Measurements from ENCODE around the gene CLCF1.

CLCF1 gene

GRCh38 chr11:67372993-67373647 is at the start of gene CLCF1:
CLCF1 (minus strand) TSS chr11:67373598; CDS start chr11:67373539, 59 bp downstream.
- DNase-seq (ENCODE audit: low read depth in 4 of 4, low spot score in 1 of 4) = no peak

DNA sequence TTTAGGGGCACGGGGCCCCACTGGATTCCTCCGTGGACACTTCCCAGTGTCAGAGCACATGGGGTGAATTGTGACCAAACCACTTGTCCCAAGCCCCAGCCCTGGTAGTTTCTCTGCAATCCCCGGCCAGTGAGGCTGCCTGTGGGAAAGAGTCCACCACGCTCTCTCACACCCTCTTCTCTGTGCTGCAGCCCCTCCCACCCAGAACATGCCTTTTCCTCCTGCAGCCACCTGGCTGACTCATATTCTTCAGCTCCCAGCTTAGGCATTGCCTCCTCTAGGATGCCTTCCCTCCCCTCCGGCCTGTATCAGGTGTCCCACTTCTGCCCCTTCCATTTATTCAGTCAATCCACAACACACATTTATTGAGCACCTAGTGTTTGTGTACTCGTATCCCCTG is 49.5 kb upstream of the CLCF1 start:
- DNase-seq (ENCODE audit: low read depth in 4 of 4, low spot score in 1 of 4) = no peak

DNA sequence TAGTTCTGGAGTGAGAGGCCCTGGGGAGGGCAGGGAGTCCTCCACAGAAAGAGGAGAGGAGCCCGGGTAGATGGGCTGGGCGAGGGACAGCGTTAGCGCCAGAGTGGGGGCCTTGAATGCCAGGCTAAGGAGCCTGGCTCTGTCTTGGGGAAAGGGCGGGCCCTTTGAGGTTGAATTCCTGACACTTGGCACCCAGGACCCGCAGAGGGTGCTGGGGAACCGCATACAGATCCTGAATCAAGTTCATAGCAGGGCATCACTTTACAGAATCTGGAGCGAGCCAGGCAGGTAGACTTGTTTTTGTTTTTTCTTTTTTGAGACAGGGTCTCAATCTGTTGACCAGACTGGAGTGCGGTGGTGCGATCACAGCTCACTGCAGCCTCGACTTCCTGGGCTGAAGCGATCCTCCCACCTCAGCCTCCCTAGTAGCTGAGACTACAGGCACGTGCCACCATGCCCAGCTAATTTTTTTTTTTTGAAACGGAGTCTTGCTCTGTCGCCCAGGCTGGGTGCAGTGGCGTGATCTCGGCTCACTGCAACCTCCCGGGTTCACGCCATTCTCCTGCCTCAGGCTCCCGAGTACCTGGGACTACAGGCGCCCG is 48.1 kb upstream of the CLCF1 start:
- no peak for DNase-seq (ENCODE audit: low read depth in 4 of 4, low spot score in 1 of 4)

- DNase-seq (ENCODE audit: low read depth in 4 of 4, low spot score in 1 of 4) = peak; percentile 97 to 99 (median 99)
These were observed 47.4 kb upstream of the CLCF1 start for GRCh38 chr11:67420646-67421429.

GRCh38 chr11:67420147-67420645 is 46.8 kb upstream of the CLCF1 start:
- DNase-seq (ENCODE audit: low read depth in 4 of 4, low spot score in 1 of 4) = no peak

DNA sequence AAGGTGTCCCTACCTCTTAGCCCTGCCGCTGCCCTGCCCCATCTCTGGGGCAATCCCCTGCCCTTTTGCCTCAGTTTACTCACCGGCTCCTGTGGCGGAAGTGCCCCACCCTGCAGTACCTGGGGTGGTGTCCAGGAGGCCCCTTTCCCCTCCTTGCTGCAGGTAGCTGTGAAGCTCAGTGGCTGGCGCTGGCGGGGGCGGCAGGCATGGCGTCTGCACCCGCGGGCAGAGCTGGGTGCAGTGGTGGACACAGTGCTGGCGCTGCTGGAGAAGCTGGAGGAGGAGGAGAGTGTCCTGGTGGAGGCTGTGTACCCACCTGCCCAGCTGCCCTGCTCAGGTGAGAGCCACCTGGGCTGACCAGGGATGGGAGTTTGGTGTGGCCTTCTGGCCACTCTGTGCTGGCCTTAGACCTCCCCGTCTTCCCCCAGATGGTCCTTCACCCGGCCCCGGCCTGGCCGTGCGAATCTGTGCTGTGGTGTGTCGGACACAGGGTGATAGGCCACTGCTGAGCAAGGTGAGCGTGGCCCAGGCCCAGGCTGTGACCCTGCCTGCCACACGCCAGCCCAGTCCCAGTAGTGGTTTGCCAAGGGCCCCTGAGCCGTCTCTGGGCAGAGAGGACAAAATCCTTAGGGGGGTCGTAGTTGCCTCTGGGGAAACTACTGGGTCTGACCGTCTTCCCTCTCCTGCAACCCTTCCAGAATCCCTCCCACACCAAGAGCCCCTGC is 46.1 kb upstream of the CLCF1 start:
- no peak for DNase-seq (ENCODE audit: low read depth in 4 of 4, low spot score in 1 of 4)

DNA sequence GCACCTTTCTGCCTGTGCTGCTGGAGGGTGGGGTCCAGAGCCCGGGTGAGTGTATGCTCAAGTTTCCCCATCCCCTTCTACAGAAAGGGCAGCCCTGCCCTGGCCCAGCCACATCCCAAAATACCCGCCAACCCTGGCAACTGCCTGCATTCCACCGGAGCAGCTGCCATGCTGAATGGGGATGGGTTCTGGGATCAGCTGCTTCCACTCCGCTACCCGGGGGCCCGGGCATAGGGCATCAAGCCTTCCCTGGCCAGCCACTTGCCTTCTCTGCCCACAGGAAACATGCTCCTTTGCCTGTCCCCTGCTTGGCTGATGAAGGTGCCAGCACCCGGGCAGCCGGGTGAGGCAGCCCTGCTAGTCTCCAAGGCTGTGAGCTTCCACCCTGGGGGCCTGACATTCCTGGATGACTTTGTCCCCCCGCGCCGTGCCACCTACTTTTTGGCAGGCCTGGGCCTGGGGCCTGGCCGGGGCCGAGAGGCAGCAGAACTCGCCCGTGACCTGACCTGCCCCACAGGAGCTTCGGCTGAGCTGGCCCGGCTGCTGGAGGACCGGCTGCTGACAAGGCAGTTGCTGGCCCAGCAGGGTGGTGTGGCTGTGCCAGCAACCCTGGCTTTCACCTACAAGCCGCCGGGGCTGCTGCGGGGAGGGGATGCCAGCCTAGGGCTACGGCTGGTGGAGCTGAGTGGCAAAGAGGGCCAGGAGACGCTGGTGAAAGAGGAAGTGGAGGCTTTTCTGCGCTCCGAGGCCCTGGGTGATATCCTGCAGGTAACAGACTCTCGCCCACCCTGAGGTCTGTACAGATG is 45.3 kb upstream of the CLCF1 start:
- no peak for DNase-seq (ENCODE audit: low read depth in 4 of 4, low spot score in 1 of 4)

GRCh38 chr11:67417425-67417824 is 44.0 kb upstream of the CLCF1 start:
- DNase-seq (ENCODE audit: low read depth in 4 of 4, low spot score in 1 of 4) = no peak

DNA sequence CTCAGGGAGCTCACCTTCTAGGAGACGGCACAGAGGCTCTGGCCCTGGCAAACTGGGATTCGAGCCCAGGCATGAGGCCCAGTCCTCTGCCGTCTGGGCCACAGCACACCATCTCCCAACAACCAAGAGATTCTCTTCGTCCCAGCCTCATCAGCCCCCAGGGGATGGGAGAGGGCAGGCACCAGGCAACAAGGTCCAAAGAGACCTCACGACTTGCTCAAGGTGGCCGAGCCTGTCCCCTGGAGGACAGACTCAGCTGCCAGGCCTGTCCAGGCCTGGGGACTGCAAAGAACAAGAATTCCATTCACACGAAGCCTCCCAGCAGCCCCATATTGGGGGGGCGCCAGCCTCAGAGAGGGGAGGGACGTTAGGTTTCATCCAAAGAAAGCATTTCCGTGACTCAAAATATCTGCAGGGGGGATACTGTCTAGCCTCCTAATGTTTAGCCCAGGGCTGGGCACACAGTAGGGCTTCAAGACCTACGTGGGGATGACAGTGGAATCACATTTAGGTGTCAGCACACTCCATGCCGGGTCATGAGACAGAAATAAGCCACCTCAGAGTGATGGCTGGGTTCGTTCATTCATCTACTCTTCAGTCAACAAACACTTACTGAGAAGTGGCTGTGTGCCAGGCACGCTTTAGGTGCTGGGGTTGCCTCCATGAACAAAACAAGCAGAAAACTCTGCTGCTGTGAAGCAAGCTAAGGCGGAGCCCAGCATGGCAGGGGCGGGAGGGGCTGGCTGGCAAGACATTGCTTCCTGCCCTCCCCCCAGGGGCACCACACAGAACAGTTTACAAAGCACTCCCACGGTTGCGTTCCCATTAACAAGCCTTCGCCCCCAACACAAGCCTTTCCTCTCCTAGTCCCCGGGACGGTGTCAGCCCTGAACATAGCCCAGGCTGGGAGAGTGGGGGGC is 43.3 kb upstream of the CLCF1 start:
- DNase-seq (ENCODE audit: low read depth in 4 of 4, low spot score in 1 of 4) = no peak

DNA sequence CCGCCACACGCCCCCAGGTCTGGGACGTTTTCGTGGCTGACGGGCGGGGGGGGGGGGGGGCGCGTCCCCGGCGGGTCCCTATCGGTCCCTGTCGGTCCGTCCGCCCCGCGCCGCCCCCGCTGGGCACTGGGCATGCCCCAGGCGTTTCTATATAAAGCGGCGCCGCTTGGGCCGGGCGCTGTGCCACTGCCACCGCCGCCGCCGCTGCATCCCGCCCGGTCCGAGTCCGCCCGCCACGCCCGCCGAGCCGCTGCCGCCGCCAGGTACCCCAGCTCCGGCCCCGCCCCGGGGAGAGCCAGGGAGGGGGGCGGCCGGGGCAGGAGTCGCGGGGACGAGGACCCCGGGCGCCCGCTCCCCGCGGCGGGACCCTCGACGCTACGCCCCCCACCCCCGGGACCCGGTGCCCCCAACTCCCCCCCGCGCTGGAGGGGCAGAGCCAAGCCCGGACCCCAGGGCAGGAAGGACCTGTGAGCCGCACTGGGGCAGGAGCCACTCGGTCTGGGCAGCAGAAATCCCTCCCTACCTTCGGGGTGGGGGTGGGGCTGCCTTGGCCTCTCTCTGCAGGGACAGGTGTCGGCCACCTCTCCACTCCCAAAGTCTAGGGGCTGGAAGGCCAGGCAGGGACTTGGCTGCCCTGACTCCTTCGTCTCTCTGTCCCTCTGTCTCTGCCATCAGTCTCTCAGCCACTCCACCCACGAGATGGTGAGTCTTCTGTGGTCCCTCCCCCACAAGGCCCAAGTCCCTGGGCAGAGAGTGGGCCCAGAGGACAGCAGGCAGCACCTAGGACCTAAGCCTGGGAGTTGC is 42.3 kb upstream of the CLCF1 start, which contains the start of gene CARNS1:
Gene CARNS1, plus strand, starts transcription at position 178 of the 804 bp plus-strand sequence. Its CDS starts 522 bp downstream, at position 700.
- DNase-seq (ENCODE audit: low read depth in 4 of 4, low spot score in 1 of 4) = no peak

- DNase-seq (ENCODE audit: low read depth in 4 of 4, low spot score in 1 of 4) = no peak
These were observed 40.0 kb upstream of the CLCF1 start for GRCh38 chr11:67413266-67413849.

DNA sequence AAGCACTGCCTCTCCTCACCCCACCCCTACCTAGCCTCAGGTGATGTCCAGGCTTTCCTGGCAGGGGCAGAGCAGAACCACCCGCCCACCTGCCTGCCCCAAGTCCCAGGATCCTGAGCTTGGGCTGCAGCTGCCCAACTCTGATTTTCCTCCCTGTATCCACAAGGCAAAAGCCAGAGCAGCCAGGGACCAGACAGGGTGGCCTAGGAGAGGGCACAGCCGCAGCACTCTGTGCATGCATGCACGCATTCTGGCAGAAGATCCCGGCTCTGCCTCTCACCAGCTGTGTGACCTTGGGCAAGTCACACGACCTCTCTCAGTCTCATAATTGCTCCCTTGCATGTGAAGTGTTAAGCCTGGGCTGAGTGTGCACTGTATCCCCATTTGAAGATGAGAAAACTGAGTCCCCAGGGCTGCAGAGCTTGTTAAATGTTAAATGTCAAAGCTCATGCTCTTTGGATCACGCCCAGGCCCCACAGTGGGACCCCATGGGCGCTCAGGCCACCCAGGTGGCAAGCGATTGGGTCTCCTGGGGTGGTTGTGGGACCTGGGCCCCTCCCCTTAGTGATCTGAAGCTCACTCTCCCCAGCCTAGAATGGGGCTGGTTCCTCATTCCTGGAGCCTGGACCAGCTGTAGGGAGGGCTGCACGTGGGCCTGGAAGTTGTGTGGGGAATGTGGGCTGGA is 39.2 kb upstream of the CLCF1 start:
- no peak for DNase-seq (ENCODE audit: low read depth in 4 of 4, low spot score in 1 of 4)

DNA sequence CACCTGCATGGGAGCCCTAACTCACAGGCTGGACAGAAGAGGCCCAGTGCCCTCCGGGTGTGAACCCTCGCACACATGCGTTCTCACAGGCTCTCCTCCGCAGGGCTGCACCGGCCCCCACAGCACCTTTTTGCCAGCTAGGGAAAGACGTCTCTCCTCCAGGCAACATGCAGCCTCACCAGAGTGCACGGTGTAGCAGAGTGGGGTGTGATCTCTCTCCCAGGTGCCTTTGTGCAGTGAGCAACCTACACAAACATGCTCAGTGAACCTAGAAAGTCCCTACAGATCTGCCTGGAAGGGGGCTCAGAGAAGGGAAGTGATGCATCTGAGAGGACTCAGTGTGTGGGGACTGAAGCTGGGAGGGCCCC is 38.4 kb upstream of the CLCF1 start:
- no peak for DNase-seq (ENCODE audit: low read depth in 4 of 4, low spot score in 1 of 4)

DNA sequence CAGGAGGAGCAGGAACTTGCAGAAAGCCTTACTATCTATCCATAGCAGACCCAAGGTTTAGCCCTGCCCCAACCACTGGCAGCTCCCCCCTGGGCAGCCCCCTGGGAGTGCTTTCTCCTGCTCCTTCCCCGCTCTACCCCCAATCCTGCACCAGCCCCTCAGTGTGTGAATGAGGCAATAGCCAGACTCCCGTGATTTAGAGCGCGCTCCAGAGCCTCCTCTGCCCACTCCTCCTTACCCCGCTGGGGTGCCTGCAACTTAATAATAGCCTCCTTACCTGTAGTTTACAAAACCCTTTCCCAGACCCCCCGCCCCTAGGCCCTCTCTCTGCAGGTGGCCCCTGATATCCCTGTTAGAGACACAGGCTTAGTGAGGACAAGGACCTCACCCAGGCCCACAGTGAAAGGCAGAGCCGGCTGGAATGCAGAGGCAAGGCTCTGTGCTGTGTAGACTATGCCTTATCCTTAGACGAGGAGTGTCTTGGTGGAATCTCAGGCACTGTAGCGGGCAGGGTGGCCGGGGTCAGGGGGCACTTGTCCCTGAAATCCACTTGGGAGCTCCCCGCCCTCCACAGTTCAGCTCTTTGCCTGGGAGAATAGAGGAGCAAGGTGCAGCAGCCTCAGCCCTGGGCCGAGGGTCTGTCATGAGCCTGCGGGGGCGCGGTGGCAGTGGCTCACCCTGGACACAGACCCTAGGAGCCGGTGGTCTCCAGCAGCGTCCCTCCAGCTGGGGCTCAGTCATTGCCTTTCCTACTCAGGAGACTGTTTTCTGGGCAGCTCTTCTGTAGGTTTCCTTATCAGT is 37.8 kb upstream of the CLCF1 start:
- no peak for DNase-seq (ENCODE audit: low read depth in 4 of 4, low spot score in 1 of 4)

DNA sequence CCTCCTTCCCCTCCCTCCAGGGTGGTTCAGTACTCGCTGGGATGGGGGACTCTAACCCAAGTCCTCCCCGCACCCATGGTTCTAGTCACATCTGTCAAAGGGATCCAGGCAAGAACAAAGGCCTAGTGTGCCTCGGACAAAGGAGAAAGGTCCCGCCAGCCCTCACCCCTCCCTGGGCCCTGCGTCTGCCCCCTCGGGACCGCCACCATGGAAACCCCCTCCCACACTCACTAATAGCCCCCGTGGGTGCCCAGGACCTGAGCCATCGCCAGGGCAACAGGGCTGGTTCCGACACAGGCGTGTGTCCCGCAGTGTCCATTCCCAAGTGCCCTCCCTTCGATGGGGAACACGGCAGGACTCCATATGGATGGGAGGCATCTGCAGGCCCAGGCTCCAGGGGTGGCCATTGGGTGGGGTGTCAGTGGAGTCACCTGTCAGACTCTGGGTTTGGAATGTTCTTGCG is 37.0 kb upstream of the CLCF1 start:
- no peak for DNase-seq (ENCODE audit: low read depth in 4 of 4, low spot score in 1 of 4)

GRCh38 chr11:67409781-67410368 is 36.5 kb upstream of the CLCF1 start:
- no peak for DNase-seq (ENCODE audit: low read depth in 4 of 4, low spot score in 1 of 4)

Measured in stimulated activated CD4-positive, alpha-beta T cell treated with anti-CD3 and anti-CD28 coated beads, Interleukin-1b, Interleukin-23, amount 100 ng/mL, for 24 hours (primary cell).